T-helper 2 cell treated with Interferon-gamma antibody and Interleukin-4, amounts not matched to agents 5 μg/mL and 100 μg/mL, for 36 hours (primary cell): ENCODE results near the gene PTPRC.

ENCODE experiments used
- DNase-seq: peaks from one replicate; pipeline ENCODE4 v3.0.0; 2021; ENCODE audit warnings: low spot score
- H3K27ac Mint-ChIP-seq: one replicate; pipeline ENCODE4 v1.8.0; 2021; ENCODE audit warnings: mild to moderate bottlenecking, mixed read lengths
- H3K27me3 Mint-ChIP-seq: one replicate; pipeline ENCODE4 v1.8.0; 2021; ENCODE audit warnings: low read depth, mixed read lengths
- H3K36me3 Mint-ChIP-seq: one replicate; pipeline ENCODE4 v1.8.0; 2021; ENCODE audit warnings: low read depth, mixed read lengths
- H3K4me1 Mint-ChIP-seq: one replicate; pipeline ENCODE4 v1.8.0; 2021; ENCODE audit warnings: low read depth, mixed read lengths
- H3K4me3 Mint-ChIP-seq: one replicate; pipeline ENCODE4 v1.8.0; 2022; ENCODE audit warnings: mild to moderate bottlenecking, moderate library complexity, mixed read lengths
- H3K9me3 Mint-ChIP-seq: one replicate; pipeline ENCODE4 v1.8.0; 2021; ENCODE audit warnings: mixed read lengths

The PTPRC gene

DNA sequence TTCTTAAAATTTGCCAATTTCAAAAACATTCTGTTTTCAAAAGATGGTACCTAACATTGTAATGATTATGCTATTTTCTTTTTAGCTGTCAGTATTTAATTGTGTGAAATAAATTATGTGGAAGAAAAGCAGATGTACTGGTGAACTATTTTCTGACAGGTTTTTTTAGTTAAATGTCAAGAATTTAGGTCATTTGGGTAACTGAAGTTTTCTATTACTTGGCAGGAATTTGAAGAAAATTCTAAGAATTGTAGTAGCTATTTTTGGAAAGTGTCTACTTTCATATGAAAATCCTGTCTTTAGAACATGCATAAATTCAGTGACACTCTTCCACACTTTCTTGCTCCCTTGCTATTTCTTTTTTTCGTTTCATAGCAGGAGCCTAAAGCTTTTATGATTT lies 28.5 kb upstream of the PTPRC start:
- peak overlapping the region; percentile 84 for H3K4me3 Mint-ChIP-seq

DNA sequence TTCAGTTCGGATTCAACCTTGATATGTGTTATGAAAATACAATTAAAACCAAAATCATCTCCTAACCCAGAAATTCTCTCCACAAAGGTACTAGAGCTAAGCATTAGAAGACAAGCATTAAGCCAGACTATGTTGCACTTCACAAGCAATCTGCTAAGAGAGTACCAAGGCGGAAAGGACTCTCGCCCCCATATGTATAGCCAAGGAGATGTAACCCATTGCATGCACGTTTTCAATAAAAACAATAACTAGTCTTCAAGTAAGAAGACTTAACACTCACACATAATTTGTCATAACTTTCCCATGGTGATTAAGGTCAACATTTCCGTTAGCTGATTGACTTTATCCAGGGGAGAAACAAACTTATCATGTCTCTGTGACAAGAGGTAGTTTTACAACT lies 27.6 kb upstream of the PTPRC start:
- H3K27me3 Mint-ChIP-seq = no peaks in the 10 kb centered on the region
- H3K4me3 Mint-ChIP-seq = peak overlapping the region; percentile 84
- peaks cover 8% of the 10 kb centered on the region for H3K36me3 Mint-ChIP-seq
- H3K4me1 Mint-ChIP-seq = peaks cover 60% of the 10 kb centered on the region
- H3K27ac Mint-ChIP-seq = peak overlapping the region; percentile 81
- no peak for DNase-seq
- H3K9me3 Mint-ChIP-seq = no peaks in the 10 kb centered on the region

More for the DNA sequence above, 28.5 kb upstream of the PTPRC start:
- Mint-ChIP-seq H3K27me3 (no peaks in the 10 kb centered on the region), H3K27ac (peak overlapping the region; percentile 81), H3K9me3 (no peaks in the 10 kb centered on the region), H3K4me1 (peaks cover 58% of the 10 kb centered on the region), H3K36me3 (peaks cover 7% of the 10 kb centered on the region)
- no peak for DNase-seq

DNA sequence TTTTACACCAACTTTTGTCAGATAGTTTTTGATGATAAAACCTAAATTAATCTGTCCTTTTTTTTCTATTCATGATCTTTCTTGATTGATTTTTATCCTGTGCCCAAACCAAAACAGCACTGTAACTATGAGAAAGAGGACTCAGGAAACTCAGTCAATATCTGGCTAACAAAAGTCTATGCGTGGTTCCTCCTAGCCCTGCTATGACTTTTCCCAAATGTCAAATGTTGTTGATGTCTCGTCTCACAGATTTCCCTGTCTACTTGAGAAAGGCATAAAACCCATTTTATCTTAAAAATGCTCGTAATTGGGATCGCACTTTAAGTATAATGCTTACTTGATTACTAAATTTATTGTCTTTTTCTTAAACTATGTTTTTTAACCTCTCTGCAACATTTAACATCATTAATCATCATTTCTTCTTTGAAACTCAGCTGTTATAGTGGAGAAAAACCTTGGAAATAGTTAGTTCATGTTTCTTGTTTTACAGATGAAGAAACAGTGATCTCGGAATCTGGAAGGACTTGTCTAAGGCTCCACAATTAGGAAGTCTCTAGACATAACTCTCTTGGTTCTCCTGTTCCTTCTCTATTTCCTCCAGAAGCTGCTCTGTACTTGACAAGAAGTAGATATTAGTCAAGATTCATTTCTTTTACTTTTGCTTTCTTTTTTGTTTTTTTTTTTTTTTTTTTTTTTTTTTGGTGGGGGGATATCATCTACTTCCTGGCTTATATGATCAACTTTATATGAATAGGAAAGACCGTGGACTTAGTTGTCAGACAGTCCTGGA lies 26.2 kb upstream of the PTPRC start:
- no peak for DNase-seq
- H3K27ac Mint-ChIP-seq = peak overlapping the region; percentile 87
- H3K9me3 Mint-ChIP-seq = no peaks in the 10 kb centered on the region
- H3K4me3 Mint-ChIP-seq = peak overlapping the region; percentile 84
- H3K27me3 Mint-ChIP-seq = no peaks in the 10 kb centered on the region
- H3K4me1 Mint-ChIP-seq = peaks cover 60% of the 10 kb centered on the region
- H3K36me3 Mint-ChIP-seq = peaks cover 8% of the 10 kb centered on the region

DNA sequence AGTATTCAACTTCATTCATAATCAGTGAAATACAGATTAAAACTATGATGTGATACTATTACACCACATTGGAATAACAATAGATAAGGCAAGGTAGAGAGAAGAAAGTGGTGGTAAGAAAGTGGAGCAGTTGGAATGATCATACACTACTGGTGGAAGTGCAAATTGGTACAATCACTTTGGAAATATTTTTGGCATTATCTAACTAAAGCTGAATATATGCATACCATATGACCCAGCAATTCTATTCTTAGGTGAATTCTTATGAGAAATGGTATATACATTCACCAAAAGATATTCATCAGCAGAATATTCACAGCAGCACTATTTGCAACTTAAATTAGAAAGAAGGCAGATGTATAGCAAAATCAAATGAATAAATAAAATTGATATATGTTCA lies 21.4 kb upstream of the PTPRC start:
- Mint-ChIP-seq H3K4me1 (peaks cover 69% of the 10 kb centered on the region), H3K27me3 (no peaks in the 10 kb centered on the region), H3K36me3 (peaks cover 8% of the 10 kb centered on the region), H3K27ac (peak overlapping the region; percentile 2), H3K9me3 (no peaks in the 10 kb centered on the region), H3K4me3 (no peak overlapping the region)
- no peak for DNase-seq

DNA sequence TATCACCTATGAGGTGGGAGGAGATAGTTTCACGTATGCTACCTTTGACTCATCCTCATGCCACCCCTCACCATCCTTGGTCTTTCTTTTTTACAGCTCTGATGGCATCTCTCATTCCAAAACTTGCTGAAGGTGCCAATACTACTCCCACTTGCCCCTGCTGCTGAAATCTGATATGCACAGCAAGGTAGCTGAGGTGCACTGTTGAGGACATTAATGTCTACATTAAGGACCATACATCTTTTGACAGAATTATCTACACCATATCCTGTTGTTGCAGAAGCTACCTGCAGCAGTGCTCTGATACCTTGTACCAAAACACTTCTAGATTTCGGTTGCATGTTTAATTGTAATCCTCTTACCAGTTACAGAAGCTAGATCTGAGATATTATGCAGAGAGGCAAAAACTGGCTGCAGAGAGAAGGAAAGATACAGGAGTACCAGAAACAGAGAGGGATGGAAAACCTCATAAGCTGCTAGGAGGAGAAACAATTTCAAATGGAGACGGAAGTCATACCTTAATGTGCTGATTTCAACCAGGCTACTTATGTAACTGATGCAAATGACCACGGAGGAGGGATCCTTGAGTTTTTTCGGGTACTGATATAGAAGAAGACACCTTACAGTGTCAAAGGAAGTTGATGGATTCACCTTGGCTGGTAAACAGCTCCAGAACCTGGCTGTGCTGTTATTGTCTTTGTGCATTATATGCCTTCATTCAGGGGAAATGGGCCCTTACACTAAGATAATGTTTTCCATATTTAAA lies 19.3 kb upstream of the PTPRC start:
- H3K9me3 Mint-ChIP-seq = no peaks in the 10 kb centered on the region
- H3K4me3 Mint-ChIP-seq = peak overlapping the region; percentile 83
- peaks cover 68% of the 10 kb centered on the region for H3K4me1 Mint-ChIP-seq
- peak overlapping the region; percentile 98 for H3K27ac Mint-ChIP-seq
- no peaks in the 10 kb centered on the region for H3K27me3 Mint-ChIP-seq
- DNase-seq = no peak
- H3K36me3 Mint-ChIP-seq = peaks cover 5% of the 10 kb centered on the region

DNA sequence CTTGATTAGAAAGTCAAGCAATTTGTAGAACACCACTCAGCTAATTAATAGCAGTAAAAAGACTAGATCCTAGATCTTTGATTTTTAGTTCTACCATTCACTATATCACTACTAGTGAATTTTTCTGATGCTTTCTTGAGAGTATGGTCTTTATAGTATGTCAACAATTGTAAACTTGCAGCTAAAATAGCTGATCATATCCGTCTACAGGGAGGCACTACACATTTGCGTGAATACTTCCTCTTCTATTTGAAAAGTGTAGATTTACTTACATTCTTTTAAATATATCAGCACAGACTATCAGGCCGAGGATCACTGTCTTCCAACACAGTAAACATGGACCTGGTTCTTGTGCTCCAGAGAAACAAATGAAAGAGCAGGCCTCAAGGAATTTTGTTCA lies 18.6 kb upstream of the PTPRC start:
- Mint-ChIP-seq H3K9me3 (no peaks in the 10 kb centered on the region), H3K27ac (peak overlapping the region; percentile 98), H3K36me3 (peaks cover 3% of the 10 kb centered on the region), H3K4me1 (peaks cover 68% of the 10 kb centered on the region), H3K4me3 (peak overlapping the region; percentile 83), H3K27me3 (no peaks in the 10 kb centered on the region)
- DNase-seq = no peak

DNA sequence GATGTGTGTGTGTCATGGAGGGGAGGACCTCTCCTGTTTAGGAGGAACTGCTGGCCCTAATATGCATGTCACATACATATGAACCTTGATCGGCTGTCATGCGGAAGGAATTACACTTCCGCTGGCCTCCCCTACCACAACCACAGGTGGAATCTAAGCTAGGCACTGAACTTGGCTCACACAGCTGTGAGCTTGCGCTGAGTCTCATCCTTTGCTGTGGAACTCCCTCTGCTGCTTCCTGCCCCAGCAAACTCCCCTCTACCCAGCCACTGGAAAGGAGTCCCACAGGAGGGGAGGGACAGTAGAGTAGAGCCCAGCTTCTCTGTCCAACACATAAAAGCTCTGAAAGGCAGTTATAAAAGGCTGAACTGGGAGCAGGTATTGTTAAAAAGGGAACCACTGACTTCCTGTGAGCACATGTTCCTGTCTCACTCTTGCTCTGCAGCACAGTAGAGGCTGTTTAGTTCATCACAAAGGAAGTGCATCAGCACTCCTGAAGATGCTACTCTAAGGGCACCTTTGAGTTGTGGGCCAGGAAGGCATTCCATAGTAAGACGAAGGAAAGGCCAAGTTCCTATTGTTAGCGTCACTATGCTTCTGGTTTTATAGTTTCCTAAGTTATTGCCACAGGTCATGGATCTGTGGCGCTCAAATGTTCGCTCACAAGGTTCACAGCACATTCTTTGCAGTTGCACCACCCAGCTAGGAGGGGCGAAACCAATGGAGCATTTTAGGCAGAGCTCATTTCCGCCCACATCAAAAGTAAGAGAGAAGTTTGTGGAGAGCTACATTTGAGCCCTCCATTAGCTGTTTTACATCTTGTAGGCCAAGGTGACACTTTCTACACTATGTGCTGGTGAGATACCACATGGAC lies 17.7 kb upstream of the PTPRC start:
- no peaks in the 10 kb centered on the region for H3K9me3 Mint-ChIP-seq
- H3K4me1 Mint-ChIP-seq = peaks cover 65% of the 10 kb centered on the region
- H3K36me3 Mint-ChIP-seq = peaks cover 1% of the 10 kb centered on the region
- H3K27me3 Mint-ChIP-seq = no peaks in the 10 kb centered on the region
- H3K27ac Mint-ChIP-seq = peak overlapping the region; percentile 98
- H3K4me3 Mint-ChIP-seq = peak overlapping the region; percentile 83
- peak; percentile 77 for DNase-seq

DNA sequence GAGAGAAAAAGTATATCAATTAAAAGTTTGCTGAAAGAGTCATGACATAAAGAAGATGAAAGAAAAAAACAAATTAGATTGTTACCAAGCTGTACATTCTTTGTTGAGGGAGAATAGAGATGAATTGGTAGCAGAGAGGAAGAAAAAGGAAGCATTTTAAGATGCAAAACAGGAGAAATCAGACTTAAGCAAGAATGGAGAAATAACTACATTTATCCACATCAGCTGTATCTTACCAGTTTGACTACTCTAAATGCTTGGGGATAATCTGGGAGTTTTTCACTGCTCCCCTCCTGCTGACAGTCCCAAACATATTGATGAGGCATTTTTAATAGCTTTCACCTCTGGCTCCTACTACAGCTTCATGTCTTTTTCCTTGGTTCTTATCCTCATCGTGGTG lies 16.8 kb upstream of the PTPRC start:
- DNase-seq = no peak
- Mint-ChIP-seq H3K27me3 (no peaks in the 10 kb centered on the region), H3K9me3 (no peaks in the 10 kb centered on the region), H3K4me3 (peak overlapping the region; percentile 83), H3K27ac (peak overlapping the region; percentile 98), H3K36me3 (peaks cover 5% of the 10 kb centered on the region), H3K4me1 (peaks cover 73% of the 10 kb centered on the region)

DNA sequence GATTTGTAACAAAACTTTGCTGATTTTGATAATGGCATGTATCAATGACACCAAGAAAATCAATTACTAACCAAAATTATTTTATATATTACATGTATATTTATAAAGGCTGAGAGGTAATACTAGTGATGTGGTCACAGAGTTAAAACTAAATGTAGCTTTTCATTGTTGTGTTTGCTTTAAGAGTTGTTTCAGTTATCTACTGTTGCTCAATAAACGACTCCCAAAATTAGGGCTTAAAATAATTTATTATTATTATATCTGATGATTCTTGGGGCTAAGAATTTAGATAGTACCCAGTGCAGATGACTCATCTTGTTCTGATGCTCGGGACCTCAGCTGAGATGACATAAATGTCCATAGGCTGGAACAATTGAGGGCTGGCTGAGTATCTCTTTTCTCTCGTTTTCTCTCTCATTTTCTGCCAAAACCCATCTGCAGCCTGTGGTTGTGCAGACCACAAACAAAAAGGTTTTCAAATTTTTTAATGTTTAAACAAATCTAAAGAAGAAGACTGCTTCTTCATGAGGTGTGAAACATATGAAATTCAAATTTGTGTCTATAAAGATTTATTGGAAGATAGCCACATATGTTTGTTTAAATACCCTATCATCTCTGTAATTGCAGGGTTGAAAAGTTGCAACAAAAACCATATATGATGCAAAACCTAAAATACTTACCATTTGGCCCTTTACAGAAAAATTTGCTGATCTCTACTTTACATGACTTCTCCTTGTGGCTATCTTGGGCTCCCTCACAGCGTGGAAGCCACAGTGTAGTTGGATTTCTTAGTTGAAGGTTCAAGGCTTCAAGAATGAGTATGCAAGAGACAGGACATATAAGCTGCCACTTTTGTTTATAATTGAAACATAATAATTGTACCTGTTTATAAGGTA lies 14.8 kb upstream of the PTPRC start:
- H3K27me3 Mint-ChIP-seq = no peaks in the 10 kb centered on the region
- peak overlapping the region; percentile 60 for H3K4me3 Mint-ChIP-seq
- H3K27ac Mint-ChIP-seq = peak overlapping the region; percentile 78
- no peaks in the 10 kb centered on the region for H3K9me3 Mint-ChIP-seq
- H3K36me3 Mint-ChIP-seq = peaks cover 11% of the 10 kb centered on the region
- H3K4me1 Mint-ChIP-seq = peaks cover 82% of the 10 kb centered on the region
- DNase-seq = no peak

DNA sequence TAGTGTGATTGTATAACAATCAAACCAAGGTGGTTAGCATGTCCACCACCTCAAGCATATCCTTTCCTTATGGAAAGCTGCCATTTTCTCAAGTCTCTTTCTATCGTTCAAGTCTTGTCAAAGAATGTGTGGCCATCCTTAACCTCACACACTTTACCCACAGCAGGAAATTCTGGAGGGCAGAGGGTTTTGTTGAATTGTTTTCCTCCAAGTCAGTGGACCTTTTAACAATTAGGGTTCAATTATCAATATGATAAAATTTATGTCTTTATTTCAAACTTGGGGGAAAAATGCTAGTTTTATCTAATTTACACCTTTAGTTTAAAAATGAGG lies 14.2 kb upstream of the PTPRC start:
- peak overlapping the region; percentile 78 for H3K27ac Mint-ChIP-seq
- no peak for DNase-seq
- no peaks in the 10 kb centered on the region for H3K9me3 Mint-ChIP-seq
- peaks cover 84% of the 10 kb centered on the region for H3K4me1 Mint-ChIP-seq
- H3K36me3 Mint-ChIP-seq = peaks cover 11% of the 10 kb centered on the region
- H3K27me3 Mint-ChIP-seq = no peaks in the 10 kb centered on the region
- peak overlapping the region; percentile 60 for H3K4me3 Mint-ChIP-seq

DNA sequence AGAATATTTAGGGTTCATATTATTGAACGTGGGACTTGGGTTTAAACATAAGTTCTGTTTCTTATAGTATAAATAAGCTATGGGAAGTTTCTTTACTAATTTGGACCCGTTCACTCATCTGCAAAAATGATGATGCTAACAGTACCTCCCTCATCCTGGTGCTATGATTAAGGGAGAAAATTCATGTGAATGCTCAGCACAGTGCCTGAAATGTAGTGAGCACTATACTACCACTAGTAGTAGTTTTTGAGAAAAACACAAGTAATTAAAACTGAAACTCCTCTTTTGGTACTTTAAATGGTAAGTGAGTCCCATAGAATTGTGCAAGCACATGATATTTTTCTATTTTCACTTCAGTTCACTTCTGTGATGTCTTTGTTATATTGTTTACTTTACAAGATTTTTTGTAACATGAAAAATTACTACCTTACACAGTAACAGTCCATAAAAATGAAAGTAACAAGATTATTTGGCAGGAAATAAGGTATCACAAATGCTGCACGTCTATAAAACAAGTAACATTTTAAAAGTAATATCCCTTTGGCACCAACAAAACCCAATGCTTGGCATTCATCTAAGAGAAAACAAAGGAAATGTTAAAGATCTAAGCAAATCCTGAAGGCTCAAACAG lies 11.3 kb upstream of the PTPRC start:
- no peak for DNase-seq
- H3K27me3 Mint-ChIP-seq = no peaks in the 10 kb centered on the region
- peaks cover 15% of the 10 kb centered on the region for H3K36me3 Mint-ChIP-seq
- peak overlapping the region; percentile 75 for H3K27ac Mint-ChIP-seq
- peaks cover 74% of the 10 kb centered on the region for H3K4me1 Mint-ChIP-seq
- peak overlapping the region; percentile 44 for H3K4me3 Mint-ChIP-seq
- H3K9me3 Mint-ChIP-seq = no peaks in the 10 kb centered on the region

DNA sequence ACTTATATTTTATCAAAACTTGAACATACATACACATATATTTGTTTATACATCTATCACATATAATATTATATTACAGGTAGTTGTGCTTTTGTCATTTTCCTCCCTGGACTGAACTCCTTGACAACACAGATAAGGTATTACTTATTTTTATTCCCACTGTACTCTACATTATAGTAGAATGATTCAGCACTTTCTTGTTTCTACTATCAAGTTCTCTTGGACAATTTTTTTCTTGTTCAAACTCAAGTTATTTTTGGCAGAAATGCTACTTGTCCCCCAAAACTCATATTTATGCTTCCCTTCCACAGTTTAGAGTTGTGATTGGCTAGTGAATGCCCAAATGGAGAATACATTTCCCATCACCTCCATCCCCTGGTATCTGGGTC lies 10.8 kb upstream of the PTPRC start:
- H3K4me3 Mint-ChIP-seq = peak overlapping the region; percentile 44
- H3K4me1 Mint-ChIP-seq = peaks cover 73% of the 10 kb centered on the region
- H3K27ac Mint-ChIP-seq = peak overlapping the region; percentile 75
- no peaks in the 10 kb centered on the region for H3K27me3 Mint-ChIP-seq
- DNase-seq = no peak
- H3K9me3 Mint-ChIP-seq = peaks cover under 1% of the 10 kb centered on the region
- peaks cover 15% of the 10 kb centered on the region for H3K36me3 Mint-ChIP-seq

DNA sequence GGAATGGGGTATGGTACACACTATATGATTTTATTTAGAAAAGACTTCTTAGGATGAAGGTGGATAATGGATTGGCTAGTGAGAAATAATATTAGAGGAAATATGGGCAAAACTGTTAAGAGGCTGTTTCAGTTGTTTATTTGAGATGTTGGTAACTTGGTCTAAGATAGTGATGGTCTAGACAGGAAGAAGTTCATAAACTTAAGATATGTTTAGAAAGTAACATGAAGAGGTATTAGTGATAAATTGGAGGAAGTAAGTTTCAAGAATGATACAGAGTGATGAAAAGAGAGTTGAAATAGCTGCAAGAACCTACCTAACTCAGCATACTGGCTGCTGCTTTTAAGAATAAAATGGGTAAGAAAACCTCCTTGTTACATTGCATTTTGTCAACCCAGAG lies 9.2 kb upstream of the PTPRC start:
- Mint-ChIP-seq H3K27me3 (no peaks in the 10 kb centered on the region), H3K9me3 (peaks cover 10% of the 10 kb centered on the region), H3K36me3 (peaks cover 29% of the 10 kb centered on the region), H3K4me3 (peak overlapping the region; percentile 1), H3K27ac (no peak overlapping the region), H3K4me1 (peaks cover 76% of the 10 kb centered on the region)
- no peak for DNase-seq
